Left renal pelvis (tissue), 4 donors: ENCODE results near the gene RHOV. TPM values are rescaled to one million over a fixed set of nuclear protein-coding genes. Genes with fewer than 3 reads are reported as not detected.

Experiments used
- DNase-seq, 4 donors: peaks; one replicate each; pipeline ENCODE4 v3.0.0-alpha.2; 2013; ENCODE audit warnings: low read depth in 4 of 4, low spot score in 3 of 4
- polyA plus RNA-seq, 4 donors: library from polyadenylated mRNA; unstranded; fragments of 120-200 nt; gene quantifications; one replicate each; pipeline ENCODE4 v1.2.1, GENCODE V29; 2013; ENCODE audit not compliant: insufficient read length in 4 of 4

The RHOV gene
- polyA plus RNA-seq, 4 donors = 0.26 to 1.9 (median 1.4) TPM

DNA sequence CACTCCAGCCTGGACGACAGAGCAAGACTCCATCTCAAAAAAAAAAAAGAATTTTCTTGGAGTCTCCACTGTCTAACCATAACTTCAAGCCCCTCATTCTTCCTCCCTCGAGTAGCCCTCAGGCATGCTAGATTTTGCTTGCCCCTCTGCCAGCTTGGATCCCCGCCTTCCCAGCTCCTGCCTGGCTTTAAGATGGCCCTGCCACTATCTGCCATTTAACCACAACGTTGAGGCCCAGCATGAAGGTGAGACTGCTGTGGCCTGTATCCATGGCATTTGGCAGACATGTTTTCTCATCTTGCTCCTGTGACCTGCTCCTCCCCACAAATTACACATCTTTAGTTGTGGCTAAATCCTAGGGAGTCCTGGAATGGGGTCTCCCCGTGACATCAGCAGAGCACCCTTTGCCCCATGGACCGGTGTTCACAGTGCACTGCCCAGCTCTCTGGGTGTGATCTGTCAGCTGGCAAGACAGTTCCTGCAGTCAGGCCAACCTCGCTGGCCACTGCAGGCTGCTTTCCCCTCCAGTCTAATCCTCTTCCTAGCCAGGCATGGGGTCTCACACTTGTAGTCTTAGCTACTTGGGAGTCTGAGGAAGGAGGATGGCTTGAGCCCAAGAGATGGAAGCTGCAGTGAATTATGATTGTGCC is 30.6 kb upstream of the RHOV start:
- DNase-seq = no peak

DNA sequence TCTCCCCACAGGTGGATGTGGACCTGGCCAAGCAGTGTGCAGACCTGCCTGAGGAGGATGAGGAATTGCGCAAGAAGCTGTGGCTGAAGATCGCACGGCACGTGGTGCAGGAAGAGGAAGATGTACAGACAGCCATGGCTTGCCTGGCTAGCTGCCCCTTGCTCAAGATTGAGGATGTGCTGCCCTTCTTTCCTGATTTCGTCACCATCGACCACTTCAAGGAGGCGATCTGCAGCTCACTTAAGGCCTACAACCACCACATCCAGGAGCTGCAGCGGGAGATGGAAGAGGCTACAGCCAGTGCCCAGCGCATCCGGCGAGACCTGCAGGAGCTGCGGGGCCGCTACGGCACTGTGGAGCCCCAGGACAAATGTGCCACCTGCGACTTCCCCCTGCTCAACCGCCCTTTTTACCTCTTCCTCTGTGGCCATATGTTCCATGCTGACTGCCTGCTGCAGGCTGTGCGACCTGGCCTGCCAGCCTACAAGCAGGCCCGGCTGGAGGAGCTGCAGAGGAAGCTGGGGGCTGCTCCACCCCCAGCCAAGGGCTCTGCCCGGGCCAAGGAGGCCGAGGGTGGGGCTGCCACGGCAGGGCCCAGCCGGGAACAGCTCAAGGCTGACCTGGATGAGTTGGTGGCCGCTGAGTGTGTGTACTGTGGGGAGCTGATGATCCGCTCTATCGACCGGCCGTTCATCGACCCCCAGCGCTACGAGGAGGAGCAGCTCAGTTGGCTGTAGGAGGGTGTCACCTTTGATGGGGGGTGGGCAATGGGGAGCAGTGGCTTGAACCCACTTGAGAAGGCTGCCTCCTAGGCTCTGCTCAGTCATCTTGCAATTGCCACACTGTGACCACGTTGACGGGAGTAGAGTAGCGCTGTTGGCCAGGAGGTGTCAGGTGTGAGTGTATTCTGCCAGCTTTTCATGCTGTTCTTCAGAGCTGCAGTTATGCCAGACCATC is 28.8 kb upstream of the RHOV start:
- no peak for DNase-seq

- DNase-seq = no peak
These were observed 27.0 kb upstream of the RHOV start for GRCh38 chr15:40901053-40901443.

DNA sequence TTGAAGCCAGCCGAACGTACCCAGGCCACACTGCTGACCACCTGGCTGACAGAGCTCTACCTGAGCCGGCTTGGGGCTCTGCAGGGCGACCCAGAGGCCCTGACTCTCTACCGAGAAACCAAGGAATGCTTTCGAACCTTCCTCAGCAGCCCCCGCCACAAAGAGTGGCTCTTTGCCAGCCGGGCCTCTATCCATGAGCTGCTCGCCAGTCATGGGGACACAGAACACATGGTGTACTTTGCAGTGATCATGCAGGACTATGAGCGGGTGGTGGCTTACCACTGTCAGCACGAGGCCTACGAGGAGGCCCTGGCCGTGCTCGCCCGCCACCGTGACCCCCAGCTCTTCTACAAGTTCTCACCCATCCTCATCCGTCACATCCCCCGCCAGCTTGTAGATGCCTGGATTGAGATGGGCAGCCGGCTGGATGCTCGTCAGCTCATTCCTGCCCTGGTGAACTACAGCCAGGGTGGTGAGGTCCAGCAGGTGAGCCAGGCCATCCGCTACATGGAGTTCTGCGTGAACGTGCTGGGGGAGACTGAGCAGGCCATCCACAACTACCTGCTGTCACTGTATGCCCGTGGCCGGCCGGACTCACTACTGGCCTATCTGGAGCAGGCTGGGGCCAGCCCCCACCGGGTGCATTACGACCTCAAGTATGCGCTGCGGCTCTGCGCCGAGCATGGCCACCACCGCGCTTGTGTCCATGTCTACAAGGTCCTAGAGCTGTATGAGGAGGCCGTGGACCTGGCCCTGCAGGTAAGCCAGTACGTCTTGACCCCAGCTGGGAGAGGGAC is 26.4 kb upstream of the RHOV start:
- DNase-seq = no peak

DNA sequence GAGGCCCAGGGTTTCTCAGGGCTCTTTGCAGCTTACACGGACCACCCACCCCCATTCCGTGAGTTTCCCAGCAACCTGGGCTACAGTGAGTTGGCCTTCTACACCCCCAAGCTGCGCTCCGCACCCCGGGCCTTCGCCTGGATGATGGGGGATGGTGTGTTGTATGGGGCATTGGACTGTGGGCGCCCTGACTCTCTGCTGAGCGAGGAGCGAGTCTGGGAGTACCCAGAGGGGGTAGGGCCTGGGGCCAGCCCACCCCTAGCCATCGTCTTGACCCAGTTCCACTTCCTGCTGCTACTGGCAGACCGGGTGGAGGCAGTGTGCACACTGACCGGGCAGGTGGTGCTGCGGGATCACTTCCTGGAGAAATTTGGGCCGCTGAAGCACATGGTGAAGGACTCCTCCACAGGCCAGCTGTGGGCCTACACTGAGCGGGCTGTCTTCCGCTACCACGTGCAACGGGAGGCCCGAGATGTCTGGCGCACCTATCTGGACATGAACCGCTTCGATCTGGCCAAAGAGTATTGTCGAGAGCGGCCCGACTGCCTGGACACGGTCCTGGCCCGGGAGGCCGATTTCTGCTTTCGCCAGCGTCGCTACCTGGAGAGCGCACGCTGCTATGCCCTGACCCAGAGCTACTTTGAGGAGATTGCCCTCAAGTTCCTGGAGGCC is 25.6 kb upstream of the RHOV start:
- no peak for DNase-seq

GRCh38 chr15:40894681-40895448 is 20.8 kb upstream of the RHOV start:
- DNase-seq = no peak

DNA sequence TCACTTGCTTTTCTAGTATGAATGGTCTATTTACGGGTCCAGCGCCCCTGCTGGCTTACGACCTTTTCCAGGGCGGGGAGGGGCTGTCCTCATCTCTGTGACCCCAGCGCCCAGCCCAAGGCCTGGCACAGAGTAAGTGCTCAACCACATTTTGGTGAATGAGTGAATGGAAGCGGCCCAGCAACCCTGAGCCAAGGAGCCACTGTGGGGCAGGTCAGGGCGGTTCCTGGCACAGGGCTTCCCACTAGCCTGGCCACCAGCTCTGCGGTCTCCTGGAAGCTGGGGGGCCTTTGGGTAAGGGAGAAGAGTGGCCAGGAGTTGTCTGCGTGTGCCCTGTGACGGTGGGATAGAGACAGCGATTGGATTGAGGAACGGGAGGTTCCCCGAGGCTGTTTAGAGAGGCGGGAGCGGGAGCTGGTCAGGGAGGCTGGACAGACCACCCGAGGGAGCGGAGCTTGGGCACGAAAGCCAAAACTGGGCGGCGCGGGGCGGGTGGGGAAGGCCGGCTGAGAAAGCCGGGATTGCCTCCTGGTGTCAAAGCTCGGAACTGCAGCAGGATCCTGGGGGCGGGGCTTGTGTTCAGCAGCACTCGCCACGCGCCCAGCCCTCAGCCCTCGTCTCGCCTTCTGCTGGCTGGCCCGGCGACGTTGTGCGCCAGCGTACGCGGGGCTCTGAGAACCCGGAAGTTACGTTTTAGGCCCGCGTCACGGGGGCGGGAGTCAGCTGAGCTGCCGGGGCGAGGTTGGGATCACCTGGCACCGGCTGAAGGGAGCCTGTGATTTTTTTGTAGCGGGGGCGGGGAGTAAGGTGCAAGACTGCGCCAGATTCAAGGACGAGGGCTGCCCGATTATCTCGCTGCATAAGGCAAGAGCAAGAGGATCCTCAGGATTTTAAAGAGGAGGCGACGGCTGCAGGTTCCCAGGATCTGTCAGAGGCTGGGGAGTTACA is 20.0 kb upstream of the RHOV start, which contains the start of gene VPS18:
TSS of gene VPS18 (plus strand) at position 718 of the 948 bp plus-strand sequence. CDS start 319 bp downstream, outside the sequence.
- DNase-seq = peak; percentile 90 to 95 (median 94)

GRCh38 chr15:40893019-40893670 is 19.1 kb upstream of the RHOV start:
- no peak for DNase-seq

GRCh38 chr15:40892447-40893012 is 18.5 kb upstream of the RHOV start:
- DNase-seq = no peak

DNA sequence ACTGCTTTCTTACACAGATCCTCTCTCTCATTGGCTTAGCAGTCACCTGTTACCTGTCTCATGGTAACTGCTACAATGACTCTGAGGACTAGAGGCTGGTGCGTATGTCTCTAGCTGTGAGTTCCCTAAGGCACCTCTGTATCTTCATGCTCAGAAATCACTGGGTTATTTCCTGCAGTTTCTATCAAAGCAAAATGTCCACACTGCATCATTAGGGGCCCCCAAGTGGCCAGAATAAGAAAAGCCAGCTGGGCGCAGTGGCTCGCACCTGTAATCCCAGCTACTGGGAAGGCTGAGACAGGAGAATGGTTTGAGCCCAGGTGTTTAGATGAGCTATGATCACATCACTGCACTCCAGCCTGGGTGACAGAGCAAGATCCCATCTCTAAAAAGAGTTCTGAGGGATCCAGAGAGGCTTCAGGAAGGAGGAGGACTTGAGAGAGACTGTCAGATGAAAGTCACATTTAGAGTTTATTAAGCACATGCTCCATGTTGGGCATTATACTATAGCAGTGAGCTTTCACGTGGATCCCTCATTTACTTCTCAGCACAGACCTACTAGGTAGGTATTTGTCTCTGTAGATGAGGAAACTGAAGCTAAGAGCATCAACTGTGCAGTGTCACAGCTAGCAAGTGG is 17.9 kb upstream of the RHOV start:
- no peak for DNase-seq

GRCh38 chr15:40891138-40891537 is 17.1 kb upstream of the RHOV start:
- DNase-seq = no peak

DNA sequence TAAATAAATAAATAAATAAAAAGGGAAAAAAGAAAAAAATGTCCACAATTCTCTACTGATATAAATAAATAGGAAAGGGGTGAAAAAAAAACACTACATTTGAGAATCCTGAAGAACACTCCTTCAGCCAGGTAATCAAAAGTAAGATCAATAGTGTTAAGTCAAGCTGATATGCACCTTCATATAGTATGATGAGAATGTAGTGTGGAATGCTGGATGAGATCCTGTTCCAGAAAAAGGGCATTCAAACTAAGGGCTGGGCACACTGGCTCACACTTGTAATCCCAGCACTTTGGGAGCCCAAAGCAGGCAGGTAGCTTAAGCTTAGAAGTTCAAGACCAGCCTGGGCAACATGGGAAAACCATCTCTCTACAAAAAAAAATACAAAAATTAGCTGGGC is 15.1 kb upstream of the RHOV start:
- DNase-seq = no peak

DNA sequence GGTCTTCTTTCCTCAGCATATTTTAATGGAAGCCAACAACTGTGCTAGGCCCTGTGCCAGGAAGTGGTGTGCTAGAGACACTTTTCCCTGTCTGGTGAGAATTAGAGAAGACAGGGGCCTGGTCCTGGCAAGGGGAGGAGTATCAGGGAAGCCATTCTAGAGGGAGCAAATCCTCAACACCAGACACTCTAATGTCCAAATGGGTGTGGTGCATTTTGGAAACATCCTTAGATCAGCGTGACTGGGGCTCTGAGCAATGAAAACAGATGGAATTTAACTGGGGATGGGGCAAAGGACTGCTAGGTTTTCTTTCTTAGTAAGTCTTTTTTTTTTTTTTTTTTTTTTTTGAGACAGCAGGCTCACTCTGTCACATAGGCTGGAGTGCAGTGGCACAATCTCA is 12.6 kb upstream of the RHOV start:
- no peak for DNase-seq

DNA sequence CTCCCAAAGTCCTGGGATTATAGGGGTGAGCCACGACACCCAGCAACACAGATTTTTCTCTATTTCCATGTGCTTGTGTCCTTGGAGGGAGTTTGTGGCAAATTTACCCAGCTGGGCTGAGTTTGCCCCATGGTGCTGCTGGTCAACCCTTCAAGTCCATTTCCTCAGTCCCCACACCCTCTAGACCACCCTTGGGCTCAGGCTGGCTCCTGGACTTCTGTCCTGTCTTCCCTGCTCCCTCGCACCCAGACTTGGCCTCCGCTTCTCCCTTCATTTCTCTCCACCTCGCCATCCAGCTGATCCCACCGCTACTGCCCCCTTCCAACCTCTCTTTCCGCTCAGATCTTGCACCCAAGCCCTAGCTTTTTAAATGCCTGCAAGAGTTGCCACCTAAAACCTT is 7.3 kb upstream of the RHOV start:
- no peak for DNase-seq

DNA sequence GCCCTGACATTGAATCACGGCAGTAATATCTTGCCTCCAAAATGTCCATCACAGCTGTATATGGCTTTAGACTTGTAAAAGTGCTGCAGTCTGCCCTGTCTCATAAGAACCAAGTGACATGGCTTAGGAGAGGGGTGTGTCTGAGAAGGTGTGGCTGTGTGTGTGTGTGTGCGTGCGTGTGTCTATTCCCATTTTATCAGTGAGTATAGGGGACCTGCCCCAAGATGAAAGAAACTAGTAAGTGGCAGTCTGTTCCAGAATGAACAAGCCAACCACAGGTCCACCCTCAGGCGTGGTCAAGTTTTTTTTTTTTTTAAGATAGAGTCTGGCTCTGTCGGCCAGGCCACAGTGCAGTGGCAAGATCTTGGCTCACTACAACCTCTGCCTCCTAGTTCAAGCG is 5.6 kb upstream of the RHOV start:
- no peak for DNase-seq

DNA sequence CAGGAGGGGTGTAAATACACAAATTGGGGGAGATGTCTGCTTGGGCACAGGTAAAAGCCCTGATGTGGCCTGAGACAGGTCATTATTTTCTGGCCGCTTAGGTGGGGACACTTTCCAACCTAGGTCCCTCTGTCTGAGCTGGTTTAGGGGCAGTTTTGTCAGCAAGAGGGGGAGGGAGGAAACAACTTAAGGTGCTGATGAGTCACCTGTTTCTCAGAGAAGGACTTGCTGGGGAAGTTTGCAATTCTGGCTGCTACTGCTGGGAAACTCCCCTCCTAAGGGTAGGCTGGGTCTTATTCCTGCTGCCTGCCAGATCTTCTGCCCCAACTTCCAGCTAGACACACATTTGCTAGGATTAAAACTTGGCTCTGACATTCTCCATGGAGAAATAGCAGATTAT is 4.8 kb upstream of the RHOV start:
- no peak for DNase-seq

GRCh38 chr15:40877694-40878093 is 3.7 kb upstream of the RHOV start:
- no peak for DNase-seq
